ENCODE measurements around the gene ATG12.

DNA sequence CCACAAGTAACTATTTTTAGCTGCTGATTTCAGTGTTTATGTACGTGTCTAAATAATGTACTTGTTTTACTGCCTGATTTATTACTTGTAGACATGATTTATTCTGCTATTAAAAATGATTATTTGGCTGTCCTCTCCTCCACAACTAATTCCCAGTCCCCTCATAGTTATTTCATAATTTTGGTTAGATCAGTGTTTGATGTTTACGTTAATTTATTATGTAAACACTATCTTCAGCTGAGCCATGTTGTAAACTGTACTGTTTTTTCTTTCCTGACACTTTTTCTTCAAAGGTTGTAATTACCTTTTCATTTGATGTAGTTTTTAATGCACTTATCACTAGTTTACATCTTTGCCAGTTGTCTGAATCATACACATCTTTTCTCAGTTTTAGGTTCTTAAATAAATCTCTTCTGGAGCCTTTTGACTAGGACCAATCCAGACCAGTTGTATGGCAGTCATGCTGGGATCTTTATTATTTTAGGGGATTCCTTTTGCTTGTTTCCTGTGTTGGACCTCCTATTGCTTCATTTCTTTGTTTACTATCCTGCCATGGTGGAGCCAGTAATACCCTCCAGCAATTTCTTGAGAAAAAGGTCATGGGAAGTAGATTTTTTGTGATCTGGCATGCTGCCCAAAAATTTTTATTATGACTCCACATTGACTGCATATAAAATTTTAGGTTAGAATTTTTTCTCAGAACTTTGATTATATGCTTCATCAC is 16.4 kb upstream of the ATG12 start:
- TF ChIP-seq, protein P1, sequence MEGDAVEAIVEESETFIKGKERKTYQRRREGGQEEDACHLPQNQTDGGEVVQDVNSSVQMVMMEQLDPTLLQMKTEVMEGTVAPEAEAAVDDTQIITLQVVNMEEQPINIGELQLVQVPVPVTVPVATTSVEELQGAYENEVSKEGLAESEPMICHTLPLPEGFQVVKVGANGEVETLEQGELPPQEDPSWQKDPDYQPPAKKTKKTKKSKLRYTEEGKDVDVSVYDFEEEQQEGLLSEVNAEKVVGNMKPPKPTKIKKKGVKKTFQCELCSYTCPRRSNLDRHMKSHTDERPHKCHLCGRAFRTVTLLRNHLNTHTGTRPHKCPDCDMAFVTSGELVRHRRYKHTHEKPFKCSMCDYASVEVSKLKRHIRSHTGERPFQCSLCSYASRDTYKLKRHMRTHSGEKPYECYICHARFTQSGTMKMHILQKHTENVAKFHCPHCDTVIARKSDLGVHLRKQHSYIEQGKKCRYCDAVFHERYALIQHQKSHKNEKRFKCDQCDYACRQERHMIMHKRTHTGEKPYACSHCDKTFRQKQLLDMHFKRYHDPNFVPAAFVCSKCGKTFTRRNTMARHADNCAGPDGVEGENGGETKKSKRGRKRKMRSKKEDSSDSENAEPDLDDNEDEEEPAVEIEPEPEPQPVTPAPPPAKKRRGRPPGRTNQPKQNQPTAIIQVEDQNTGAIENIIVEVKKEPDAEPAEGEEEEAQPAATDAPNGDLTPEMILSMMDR (IDR thresholded peaks at IDR 0.05; ENCODE audit: poor library complexity, severe bottlenecking): no peak
- TF ChIP-seq EZH2 (IDR thresholded peaks at IDR 0.05; ENCODE audit: borderline replicate concordance, insufficient read depth, low read length, poor library complexity, severe bottlenecking): no peak
- no peak for TF ChIP-seq EP300 (conservative IDR thresholded peaks at IDR 0.05; ENCODE audit: poor library complexity, severe bottlenecking)
- TF ChIP-seq MXI1 (conservative IDR thresholded peaks at IDR 0.05; ENCODE audit: poor library complexity, severe bottlenecking): no peak
- TF ChIP-seq POLR2AphosphoS5 (IDR thresholded peaks at IDR 0.05): no peak
- TF ChIP-seq, protein P2, sequence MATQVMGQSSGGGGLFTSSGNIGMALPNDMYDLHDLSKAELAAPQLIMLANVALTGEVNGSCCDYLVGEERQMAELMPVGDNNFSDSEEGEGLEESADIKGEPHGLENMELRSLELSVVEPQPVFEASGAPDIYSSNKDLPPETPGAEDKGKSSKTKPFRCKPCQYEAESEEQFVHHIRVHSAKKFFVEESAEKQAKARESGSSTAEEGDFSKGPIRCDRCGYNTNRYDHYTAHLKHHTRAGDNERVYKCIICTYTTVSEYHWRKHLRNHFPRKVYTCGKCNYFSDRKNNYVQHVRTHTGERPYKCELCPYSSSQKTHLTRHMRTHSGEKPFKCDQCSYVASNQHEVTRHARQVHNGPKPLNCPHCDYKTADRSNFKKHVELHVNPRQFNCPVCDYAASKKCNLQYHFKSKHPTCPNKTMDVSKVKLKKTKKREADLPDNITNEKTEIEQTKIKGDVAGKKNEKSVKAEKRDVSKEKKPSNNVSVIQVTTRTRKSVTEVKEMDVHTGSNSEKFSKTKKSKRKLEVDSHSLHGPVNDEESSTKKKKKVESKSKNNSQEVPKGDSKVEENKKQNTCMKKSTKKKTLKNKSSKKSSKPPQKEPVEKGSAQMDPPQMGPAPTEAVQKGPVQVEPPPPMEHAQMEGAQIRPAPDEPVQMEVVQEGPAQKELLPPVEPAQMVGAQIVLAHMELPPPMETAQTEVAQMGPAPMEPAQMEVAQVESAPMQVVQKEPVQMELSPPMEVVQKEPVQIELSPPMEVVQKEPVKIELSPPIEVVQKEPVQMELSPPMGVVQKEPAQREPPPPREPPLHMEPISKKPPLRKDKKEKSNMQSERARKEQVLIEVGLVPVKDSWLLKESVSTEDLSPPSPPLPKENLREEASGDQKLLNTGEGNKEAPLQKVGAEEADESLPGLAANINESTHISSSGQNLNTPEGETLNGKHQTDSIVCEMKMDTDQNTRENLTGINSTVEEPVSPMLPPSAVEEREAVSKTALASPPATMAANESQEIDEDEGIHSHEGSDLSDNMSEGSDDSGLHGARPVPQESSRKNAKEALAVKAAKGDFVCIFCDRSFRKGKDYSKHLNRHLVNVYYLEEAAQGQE (IDR thresholded peaks at IDR 0.05; ENCODE audit: borderline replicate concordance): no peak
- TF ChIP-seq TAF1 (IDR thresholded peaks at IDR 0.05; ENCODE audit: low read depth): no peak
- TF ChIP-seq RAD21 (conservative IDR thresholded peaks at IDR 0.05): no peak

All from neural cell (in vitro differentiated cells).